T follicular helper cell (primary cell): ENCODE data around the gene TNRC6C.
"Not testable (repeated sequence)": the region's sequence is repeated elsewhere in the genome, so short reads cannot be mapped to it uniquely, and the experiment has no call there.

Experiments used
- DNase-seq: peaks from one replicate; pipeline ENCODE4 v3.0.0-alpha.2; 2020; ENCODE audit warnings: low read depth

TNRC6C gene

GRCh38 chr17:78043031-78043430 lies 84.5 kb downstream of the TNRC6C start:
- no peak for DNase-seq

- no peak for DNase-seq
Observed at GRCh38 chr17:78044280-78044835, 85.9 kb downstream of the TNRC6C start.

- DNase-seq: no peak
Observed at GRCh38 chr17:78045316-78045715, 86.8 kb downstream of the TNRC6C start.

GRCh38 chr17:78046923-78047322 lies 88.4 kb downstream of the TNRC6C start:
- DNase-seq: no peak

- no peak for DNase-seq
Observed at GRCh38 chr17:78048346-78049292, 90.1 kb downstream of the TNRC6C start.

GRCh38 chr17:78049609-78050008 lies 91.1 kb downstream of the TNRC6C start:
- DNase-seq: no peak

- DNase-seq: no peak
Observed at GRCh38 chr17:78051186-78051972, 92.9 kb downstream of the TNRC6C start.

GRCh38 chr17:78053777-78054468 lies 95.4 kb downstream of the TNRC6C start:
- DNase-seq: no peak

GRCh38 chr17:78057113-78057740 lies 98.7 kb downstream of the TNRC6C start:
- no peak for DNase-seq

- no peak for DNase-seq
Observed at GRCh38 chr17:78058001-78058400, 99.5 kb downstream of the TNRC6C start.

- no peak for DNase-seq
Observed at GRCh38 chr17:78058581-78058980, 100.1 kb downstream of the TNRC6C start.

GRCh38 chr17:78062596-78062995 lies 104.1 kb downstream of the TNRC6C start:
- no peak for DNase-seq

GRCh38 chr17:78063489-78063888 lies 105.0 kb downstream of the TNRC6C start:
- DNase-seq: no peak

GRCh38 chr17:78064708-78065107 lies 106.2 kb downstream of the TNRC6C start:
- DNase-seq: no peak

GRCh38 chr17:78066976-78067375 lies 108.5 kb downstream of the TNRC6C start:
- not testable (repeated sequence) for DNase-seq

- no peak for DNase-seq
Observed at GRCh38 chr17:78069695-78070094, 111.2 kb downstream of the TNRC6C start.

GRCh38 chr17:78072961-78073360 lies 114.5 kb downstream of the TNRC6C start:
- DNase-seq: no peak

GRCh38 chr17:78075011-78075410 lies 116.5 kb downstream of the TNRC6C start:
- DNase-seq: no peak

GRCh38 chr17:78075545-78075944 lies 117.0 kb downstream of the TNRC6C start:
- no peak for DNase-seq

GRCh38 chr17:78079253-78079652 lies 120.8 kb downstream of the TNRC6C start:
- no peak for DNase-seq

GRCh38 chr17:78081551-78081950 lies 123.0 kb downstream of the TNRC6C start:
- DNase-seq: no peak
